Activated CD4-positive, alpha-beta T cell treated with anti-CD3 and anti-CD28 coated beads, Interleukin-2, amount 50 U/mL, for 24 hours (primary cell): Measurements from ENCODE around the gene RAB20.
"Not testable (repeated sequence)": the region's sequence is repeated elsewhere in the genome, so short reads cannot be mapped to it uniquely, and the experiment has no call there.

ENCODE experiments used
- DNase-seq, 2 donors: peaks; one replicate each; pipeline ENCODE4 v3.0.0-alpha.2; 2020; ENCODE audit warnings: low read depth in 1 of 2, low spot score in 1 of 2

RAB20 gene

GRCh38 chr13:110509971-110510786, 51.3 kb downstream of the RAB20 start:
- DNase-seq, result no peak

GRCh38 chr13:110509478-110509926, 52.0 kb downstream of the RAB20 start:
- DNase-seq, result no peak

- no peak for DNase-seq
These were observed 53.7 kb downstream of the RAB20 start for GRCh38 chr13:110507678-110508381.

- no peak for DNase-seq
These were observed 54.5 kb downstream of the RAB20 start for GRCh38 chr13:110506859-110507566.

GRCh38 chr13:110506396-110506795, 55.1 kb downstream of the RAB20 start:
- no peak for DNase-seq

- DNase-seq, result no peak
These were observed 55.9 kb downstream of the RAB20 start for GRCh38 chr13:110505594-110505993.

- no peak for DNase-seq
These were observed 57.5 kb downstream of the RAB20 start for GRCh38 chr13:110503979-110504499.

- no peak for DNase-seq
These were observed 58.3 kb downstream of the RAB20 start for GRCh38 chr13:110503037-110503901.

- no peak for DNase-seq
These were observed 60.3 kb downstream of the RAB20 start for GRCh38 chr13:110501188-110501587.

- no peak for DNase-seq
These were observed 61.2 kb downstream of the RAB20 start for GRCh38 chr13:110500341-110500740.

- DNase-seq, result no peak
These were observed 61.8 kb downstream of the RAB20 start for GRCh38 chr13:110499621-110500281.

- DNase-seq, result no peak
These were observed 62.8 kb downstream of the RAB20 start for GRCh38 chr13:110498765-110499164.

GRCh38 chr13:110498327-110498726, 63.2 kb downstream of the RAB20 start:
- no peak for DNase-seq

- DNase-seq, result not testable (repeated sequence)
These were observed 63.6 kb downstream of the RAB20 start for GRCh38 chr13:110497896-110498295.

- no peak for DNase-seq
These were observed 64.5 kb downstream of the RAB20 start for GRCh38 chr13:110497003-110497402.

- no peak for DNase-seq
These were observed 65.2 kb downstream of the RAB20 start for GRCh38 chr13:110496281-110496680.

- no peak for DNase-seq
These were observed 65.6 kb downstream of the RAB20 start for GRCh38 chr13:110495881-110496280.

- DNase-seq, result no peak
These were observed 66.1 kb downstream of the RAB20 start for GRCh38 chr13:110495376-110495775.

- no peak for DNase-seq
These were observed 67.9 kb downstream of the RAB20 start for GRCh38 chr13:110493613-110494012.
